Measurements from ENCODE around the gene DOHH.

DNA sequence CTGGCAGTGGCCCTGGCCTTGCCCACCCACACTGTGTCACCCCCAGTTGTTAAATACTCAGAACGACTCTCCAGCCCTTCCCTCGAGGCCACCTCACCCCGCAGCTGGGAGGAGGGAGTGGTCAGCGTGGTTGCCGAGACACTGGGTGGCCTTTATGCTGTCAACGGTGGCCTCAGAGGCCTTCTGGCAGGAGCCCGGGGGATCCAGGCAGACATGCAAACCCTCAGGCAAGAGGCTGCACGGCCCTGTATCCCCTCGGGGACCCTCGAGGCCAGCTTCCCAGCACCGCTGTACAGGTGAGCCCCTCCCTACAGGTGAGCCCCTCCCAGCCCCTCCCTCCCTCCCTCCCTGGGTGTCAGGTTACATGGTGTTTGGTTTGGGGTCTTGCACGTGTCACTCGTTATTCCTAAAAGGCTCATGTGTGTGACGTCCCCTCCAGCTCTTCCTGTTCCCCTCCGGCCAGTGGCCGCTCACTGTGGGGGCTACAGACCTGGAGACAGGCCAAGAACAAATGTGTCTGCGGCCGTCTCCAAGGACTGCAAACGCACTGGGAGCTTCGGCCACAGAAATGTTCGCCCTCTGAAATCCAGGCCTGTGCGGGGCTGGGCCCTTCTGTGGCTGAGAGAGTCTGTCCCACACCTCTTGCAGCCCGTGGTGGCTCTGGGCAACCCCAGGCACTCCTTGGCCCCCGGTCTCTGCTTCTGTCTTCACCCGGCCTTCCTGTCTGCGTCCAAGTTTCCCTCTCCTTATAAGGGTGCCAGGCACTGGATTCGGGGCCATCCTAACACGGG, 38.7 kb upstream of the DOHH start, which contains the start of gene TEKTIP1:
- TF ChIP-seq, protein P1, sequence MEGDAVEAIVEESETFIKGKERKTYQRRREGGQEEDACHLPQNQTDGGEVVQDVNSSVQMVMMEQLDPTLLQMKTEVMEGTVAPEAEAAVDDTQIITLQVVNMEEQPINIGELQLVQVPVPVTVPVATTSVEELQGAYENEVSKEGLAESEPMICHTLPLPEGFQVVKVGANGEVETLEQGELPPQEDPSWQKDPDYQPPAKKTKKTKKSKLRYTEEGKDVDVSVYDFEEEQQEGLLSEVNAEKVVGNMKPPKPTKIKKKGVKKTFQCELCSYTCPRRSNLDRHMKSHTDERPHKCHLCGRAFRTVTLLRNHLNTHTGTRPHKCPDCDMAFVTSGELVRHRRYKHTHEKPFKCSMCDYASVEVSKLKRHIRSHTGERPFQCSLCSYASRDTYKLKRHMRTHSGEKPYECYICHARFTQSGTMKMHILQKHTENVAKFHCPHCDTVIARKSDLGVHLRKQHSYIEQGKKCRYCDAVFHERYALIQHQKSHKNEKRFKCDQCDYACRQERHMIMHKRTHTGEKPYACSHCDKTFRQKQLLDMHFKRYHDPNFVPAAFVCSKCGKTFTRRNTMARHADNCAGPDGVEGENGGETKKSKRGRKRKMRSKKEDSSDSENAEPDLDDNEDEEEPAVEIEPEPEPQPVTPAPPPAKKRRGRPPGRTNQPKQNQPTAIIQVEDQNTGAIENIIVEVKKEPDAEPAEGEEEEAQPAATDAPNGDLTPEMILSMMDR (conservative IDR thresholded peaks at IDR 0.05; ENCODE audit: low read length), result no peak
- TF ChIP-seq EZH2phosphoT487 (IDR thresholded peaks at IDR 0.05; ENCODE audit: borderline replicate concordance), result no peak
